Fibroblast of skin of back (primary cell): ENCODE results near the gene NAA25.
"Not testable (repeated sequence)": the region's sequence is repeated elsewhere in the genome, so short reads cannot be mapped to it uniquely, and the experiment has no call there.

ENCODE experiments used
- DNase-seq: peaks from one replicate; pipeline ENCODE4 v3.0.0-alpha.2; 2013

The NAA25 gene

GRCh38 chr12:112008918-112009317 lies 99.7 kb downstream of the NAA25 start:
- DNase-seq: no peak

- DNase-seq: no peak
Observed at GRCh38 chr12:112007945-112008344, 100.6 kb downstream of the NAA25 start.

GRCh38 chr12:112005419-112006395 lies 102.9 kb downstream of the NAA25 start:
- DNase-seq: peak; percentile 12

GRCh38 chr12:112004041-112004440 lies 104.5 kb downstream of the NAA25 start:
- DNase-seq: no peak

GRCh38 chr12:112001576-112001975 lies 107.0 kb downstream of the NAA25 start:
- peak; percentile 19 for DNase-seq

GRCh38 chr12:112000820-112001219 lies 107.8 kb downstream of the NAA25 start:
- DNase-seq: no peak

- DNase-seq: not testable (repeated sequence)
Observed at GRCh38 chr12:111999129-111999528, 109.5 kb downstream of the NAA25 start.

GRCh38 chr12:111998015-111998414 lies 110.6 kb downstream of the NAA25 start:
- DNase-seq: no peak

GRCh38 chr12:111997300-111997699 lies 111.3 kb downstream of the NAA25 start:
- no peak for DNase-seq

- no peak for DNase-seq
Observed at GRCh38 chr12:111995782-111996480, 112.7 kb downstream of the NAA25 start.

- not testable (repeated sequence) for DNase-seq
Observed at GRCh38 chr12:111994211-111995111, 114.1 kb downstream of the NAA25 start.

- no peak for DNase-seq
Observed at GRCh38 chr12:111993292-111994150, 115.1 kb downstream of the NAA25 start.

- DNase-seq: no peak
Observed at GRCh38 chr12:111992464-111992863, 116.1 kb downstream of the NAA25 start.

GRCh38 chr12:111991946-111992345 lies 116.6 kb downstream of the NAA25 start:
- DNase-seq: peak; percentile 51

GRCh38 chr12:111991535-111991934 lies 117.0 kb downstream of the NAA25 start:
- no peak for DNase-seq

GRCh38 chr12:111984820-111985219 lies 123.8 kb downstream of the NAA25 start:
- DNase-seq: no peak

- DNase-seq: peak; percentile 52
Observed at GRCh38 chr12:111981987-111982386, 126.6 kb downstream of the NAA25 start.

GRCh38 chr12:111980598-111980997 lies 128.0 kb downstream of the NAA25 start:
- no peak for DNase-seq

- no peak for DNase-seq
Observed at GRCh38 chr12:111978545-111978944, 130.0 kb downstream of the NAA25 start.

GRCh38 chr12:111976860-111977259 lies 131.7 kb downstream of the NAA25 start:
- no peak for DNase-seq
